Loucy (cell line): ENCODE results near the gene CTDSPL.

Experiments
- H2AFZ ChIP-seq: fragments of 200-600 bp; sonication (generic); 2 replicates; pipeline ENCODE4 v1.6.0; 2016; ENCODE audit warnings: antibody characterized with exemption, mild to moderate bottlenecking, low read length, moderate library complexity
- H3F3A ChIP-seq: fragments of 200-600 bp; 2 replicates; pipeline ENCODE4 v1.6.0; 2016; ENCODE audit warnings: antibody characterized with exemption, low read depth, mild to moderate bottlenecking
- H3K27me3 ChIP-seq: fragments of 200-600 bp; sonication (generic); 2 replicates; pipeline ENCODE4 v1.6.1; 2014; ENCODE audit warnings: low read length, mild to moderate bottlenecking; ENCODE audit not compliant: insufficient read depth, poor library complexity, severe bottlenecking
- H3K36me3 ChIP-seq: fragments of 200-600 bp; sonication (generic); 2 replicates; pipeline ENCODE4 v1.6.1; 2016; ENCODE audit warnings: low read length; ENCODE audit not compliant: insufficient read depth
- H3K4me1 ChIP-seq: fragments of 200-600 bp; sonication (generic); 2 replicates; pipeline ENCODE4 v1.5.1; 2014; ENCODE audit warnings: low read length, mild to moderate bottlenecking; ENCODE audit not compliant: insufficient read depth, poor library complexity, severe bottlenecking
- H3K4me2 ChIP-seq: fragments of 200-600 bp; sonication (generic); 2 replicates; pipeline ENCODE4 v1.6.0; 2014; ENCODE audit warnings: antibody characterized with exemption, low read length, low read depth, mild to moderate bottlenecking; ENCODE audit not compliant: poor library complexity, severe bottlenecking
- H3K4me3 ChIP-seq: fragments of 200-600 bp; sonication (generic); 2 replicates; pipeline ENCODE4 v1.5.1; 2014; ENCODE audit warnings: low read length, mild to moderate bottlenecking, mixed read lengths; ENCODE audit not compliant: poor library complexity, severe bottlenecking
- H3K79me2 ChIP-seq: fragments of 200-600 bp; sonication (generic); 2 replicates; pipeline ENCODE4 v1.6.1; 2014; ENCODE audit warnings: low read length; ENCODE audit not compliant: insufficient read depth
- H3K9ac ChIP-seq: fragments of 200-600 bp; sonication (generic); 2 replicates; pipeline ENCODE4 v1.6.0; 2014; ENCODE audit warnings: mild to moderate bottlenecking, low read depth, low read length, moderate library complexity; ENCODE audit not compliant: poor library complexity, severe bottlenecking
- H3K9me2 ChIP-seq: fragments of 200-600 bp; sonication (generic); replicated peaks from 2 replicates; pipeline ENCODE4 v1.6.1; 2016; ENCODE audit warnings: low read depth, low read length, mixed read lengths
- H3K9me3 ChIP-seq: fragments of 200-600 bp; sonication (generic); 2 replicates; pipeline ENCODE4 v1.6.1; 2014; ENCODE audit warnings: mild to moderate bottlenecking, antibody characterized with exemption, low read length, low read depth; ENCODE audit not compliant: insufficient read depth
- H4K20me1 ChIP-seq: fragments of 200-600 bp; sonication (generic); 2 replicates; pipeline ENCODE4 v1.6.0; 2014; ENCODE audit warnings: antibody characterized with exemption, low read length, mild to moderate bottlenecking; ENCODE audit not compliant: insufficient read depth, poor library complexity, severe bottlenecking
- CTCF ChIP-seq: fragments of 200-600 bp; sonication (generic); conservative IDR thresholded peaks from 2 replicates; pipeline ENCODE4 v1.5.1; 2014; ENCODE audit warnings: mild to moderate bottlenecking, antibody characterized with exemption, low read length
- EZH2phosphoT487 ChIP-seq: fragments of 200-600 bp; IDR thresholded peaks from 2 replicates; pipeline ENCODE4 v1.6.1; 2018; ENCODE audit warnings: antibody characterized with exemption, mild to moderate bottlenecking, moderate library complexity, borderline replicate concordance

Gene CTDSPL

DNA sequence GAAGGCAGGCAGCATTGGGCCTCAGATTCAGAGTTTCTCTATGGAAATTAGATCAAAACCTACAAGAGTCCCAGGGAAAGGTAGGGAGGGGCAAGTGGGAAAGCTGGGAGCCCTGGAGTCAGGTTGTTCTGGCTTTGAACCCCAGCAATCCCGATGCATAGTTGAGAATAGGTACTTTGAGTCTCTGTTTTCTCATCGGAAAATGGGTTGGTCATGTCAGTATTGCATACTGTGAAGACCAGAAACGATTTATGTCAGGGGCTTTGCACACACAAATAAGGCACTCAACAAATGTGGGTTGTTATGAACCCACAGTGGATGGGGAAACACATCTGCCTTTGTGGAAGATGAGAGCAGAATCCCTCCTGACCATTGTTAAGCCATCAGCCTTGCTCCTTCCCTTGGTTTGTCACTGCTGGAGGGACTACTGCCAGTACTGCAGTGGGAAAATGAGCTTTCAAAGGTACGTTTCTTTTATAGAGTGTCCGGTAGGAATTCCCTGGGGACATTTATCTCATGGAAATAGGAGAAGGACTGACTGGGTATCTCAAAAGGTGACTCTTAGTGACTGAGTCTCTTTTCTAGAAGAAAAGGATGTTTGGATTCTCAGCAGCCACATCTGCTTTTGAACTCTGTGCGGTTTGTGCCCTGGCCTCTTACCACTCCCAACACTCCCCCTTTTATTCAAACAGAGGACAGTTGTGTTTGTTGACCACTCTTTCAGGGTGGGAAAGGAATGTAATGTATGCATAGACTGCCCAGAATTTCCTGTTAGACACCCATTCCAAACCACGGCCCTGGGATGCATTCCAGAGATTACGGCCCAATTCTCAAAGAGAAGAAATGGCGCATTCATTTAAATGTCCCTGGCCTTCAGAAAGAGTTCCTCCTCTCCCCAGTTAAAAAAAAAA, 74.3 kb downstream of the CTDSPL start:
- H4K20me1 ChIP-seq = no peaks in the 10 kb centered on the region
- H3K4me2 ChIP-seq = no peak overlapping the region
- H3K4me1 ChIP-seq = peaks cover 4% of the 10 kb centered on the region
- TF ChIP-seq EZH2phosphoT487 = no peak
- no peak for TF ChIP-seq CTCF
- H2AFZ ChIP-seq = no peak overlapping the region
- H3K27me3 ChIP-seq = no peaks in the 10 kb centered on the region
- no peaks in the 10 kb centered on the region for H3K79me2 ChIP-seq
- H3F3A ChIP-seq = no peaks in the 10 kb centered on the region
- H3K9me2 ChIP-seq = no peaks in the 10 kb centered on the region
- H3K9ac ChIP-seq = no peak overlapping the region
- H3K36me3 ChIP-seq = no peaks in the 10 kb centered on the region
- no peaks in the 10 kb centered on the region for H3K9me3 ChIP-seq
- no peak overlapping the region for H3K4me3 ChIP-seq

GRCh38 chr3:37937156-37937555, 75.5 kb downstream of the CTDSPL start:
- H3K79me2 ChIP-seq = no peaks in the 10 kb centered on the region
- no peaks in the 10 kb centered on the region for H3F3A ChIP-seq
- no peak overlapping the region for H3K9ac ChIP-seq
- H3K9me3 ChIP-seq = no peaks in the 10 kb centered on the region
- H3K9me2 ChIP-seq = no peaks in the 10 kb centered on the region
- no peaks in the 10 kb centered on the region for H3K27me3 ChIP-seq
- no peak overlapping the region for H3K4me3 ChIP-seq
- H3K4me1 ChIP-seq = peaks cover 4% of the 10 kb centered on the region
- no peaks in the 10 kb centered on the region for H3K36me3 ChIP-seq
- no peaks in the 10 kb centered on the region for H4K20me1 ChIP-seq
- TF ChIP-seq CTCF (no peak), EZH2phosphoT487 (no peak)
- no peak overlapping the region for H3K4me2 ChIP-seq
- no peak overlapping the region for H2AFZ ChIP-seq

- Histone ChIP-seq H3K79me2 (no peaks in the 10 kb centered on the region), H3K36me3 (no peaks in the 10 kb centered on the region), H2AFZ (no peak overlapping the region), H3K9ac (no peak overlapping the region), H3K9me2 (no peaks in the 10 kb centered on the region), H3K4me3 (no peak overlapping the region), H4K20me1 (no peaks in the 10 kb centered on the region), H3F3A (no peaks in the 10 kb centered on the region), H3K4me2 (no peak overlapping the region), H3K27me3 (no peaks in the 10 kb centered on the region), H3K4me1 (peaks cover 4% of the 10 kb centered on the region), H3K9me3 (no peaks in the 10 kb centered on the region)
- TF ChIP-seq EZH2phosphoT487 (no peak), CTCF (no peak)
Measured at GRCh38 chr3:37938011-37938410, 76.3 kb downstream of the CTDSPL start.
